IMR-90 (cell line): ENCODE measurements around the gene ZNF346. TPM values are rescaled to one million over a fixed set of nuclear protein-coding genes. Genes with fewer than 3 reads are reported as not detected.
A peak's percentile ranks its signal among the peaks of the same experiment; 100 is the strongest.

Experiments
- ATAC-seq: fragments of 200-7000 bp; cut with Tn5 transposase; 2 replicates; pipeline ENCODE4 v1.9.1; 2020; ENCODE audit warnings: low read depth, mild to moderate bottlenecking, moderate library complexity
- BruUV-seq: library from RNA; stranded (reverse); fragments of 400-500 nt; replicated peaks from 2 replicates; lab custom pipeline; 2021; lab: Mats Ljungman, UMichigan
- CTCF ChIA-PET: fragments of 300-600 bp; formaldehyde crosslinking; extraction: SDS; loops from one replicate; lab custom pipeline; 2021; ENCODE audit warnings: antibody characterized with exemption; lab: Yijun Ruan, JAX
- POLR2A ChIA-PET: fragments of 300-600 bp; sonication (Branson Sonifier 250); formaldehyde crosslinking; loops from one replicate; lab custom pipeline; 2022; ENCODE audit warnings: antibody characterized with exemption; ENCODE audit not compliant: unreplicated experiment; lab: Charles Lee
- DNase-seq: peaks from one replicate; pipeline ENCODE4 v3.0.0; 2013
- H2AFZ ChIP-seq: replicated peaks from 2 replicates; pipeline ENCODE3; 2013; ENCODE audit warnings: low read length, mild to moderate bottlenecking; ENCODE audit not compliant: poor library complexity
- H2AK5ac ChIP-seq: 2 replicates; pipeline ENCODE4 v1.6.1; 2013; ENCODE audit warnings: low read depth, low read length, inconsistent platforms
- H2AK9ac ChIP-seq: replicated peaks from 2 replicates; pipeline ENCODE3; 2013; ENCODE audit warnings: mild to moderate bottlenecking, low read depth, low read length, moderate library complexity; ENCODE audit not compliant: poor library complexity
- H2BK120ac ChIP-seq: 2 replicates; pipeline ENCODE4 v1.6.1; 2013; ENCODE audit warnings: low read depth, low read length, inconsistent platforms
- H2BK15ac ChIP-seq: 3 replicates; pipeline ENCODE4 v1.6.1; 2013; ENCODE audit warnings: low read depth, low read length, inconsistent platforms
- H2BK20ac ChIP-seq: 2 replicates; pipeline ENCODE4 v1.6.1; 2013; ENCODE audit warnings: low read depth, mild to moderate bottlenecking, inconsistent platforms, low read length, moderate library complexity
- H2BK5ac ChIP-seq: 2 replicates; pipeline ENCODE4 v1.6.1; 2013; ENCODE audit warnings: mild to moderate bottlenecking, low read depth, low read length, inconsistent platforms; ENCODE audit not compliant: poor library complexity, severe bottlenecking
- H3K14ac ChIP-seq: replicated peaks from 2 replicates; pipeline ENCODE4 v1.6.1; 2013; ENCODE audit warnings: low read depth, low read length, inconsistent platforms
- H3K18ac ChIP-seq: 2 replicates; pipeline ENCODE4 v1.6.1; 2013; ENCODE audit warnings: low read depth, low read length, control low read depth
- H3K23ac ChIP-seq: 2 replicates; pipeline ENCODE4 v1.6.1; 2013; ENCODE audit warnings: low read depth, low read length, inconsistent platforms
- H3K27ac ChIP-seq: 2 replicates; pipeline ENCODE4 v1.5.1; 2013; ENCODE audit warnings: mild to moderate bottlenecking, control low read depth, low read length; ENCODE audit not compliant: insufficient read depth
- H3K27me3 ChIP-seq: 2 replicates; pipeline ENCODE4 v1.6.1; 2013; ENCODE audit warnings: low read length; ENCODE audit not compliant: control insufficient read depth, insufficient read depth
- H3K36me3 ChIP-seq: 2 replicates; pipeline ENCODE4 v1.6.1; 2013; ENCODE audit warnings: low read length, mixed read lengths; ENCODE audit not compliant: control insufficient read depth, insufficient read depth
- H3K4ac ChIP-seq: 2 replicates; pipeline ENCODE4 v1.6.1; 2013; ENCODE audit warnings: low read depth, low read length, inconsistent platforms
- H3K4me1 ChIP-seq: 2 replicates; pipeline ENCODE4 v1.6.1; 2013; ENCODE audit warnings: low read length, mixed read lengths; ENCODE audit not compliant: control insufficient read depth, insufficient read depth
- H3K4me2 ChIP-seq: 2 replicates; pipeline ENCODE4 v1.6.1; 2013; ENCODE audit warnings: low read depth, mild to moderate bottlenecking, control low read depth, low read length, moderate library complexity
- H3K4me3 ChIP-seq: 2 replicates; pipeline ENCODE4 v1.5.1; 2013; ENCODE audit warnings: low read depth, mild to moderate bottlenecking, control low read depth, low read length, moderate library complexity; ENCODE audit not compliant: insufficient read depth
- H3K56ac ChIP-seq: 2 replicates; pipeline ENCODE4 v1.6.1; 2013; ENCODE audit warnings: low read length, inconsistent platforms; ENCODE audit not compliant: insufficient read depth; ENCODE audit errors: extremely low read depth
- H3K79me1 ChIP-seq, 2 experiments: 2 replicates each; pipeline ENCODE4 v1.6.1; 2013; ENCODE audit warnings: low read length in 2 of 2, inconsistent platforms in 1 of 2, low read depth in 1 of 2
- H3K9ac ChIP-seq: 2 replicates; pipeline ENCODE4 v1.6.1; 2013; ENCODE audit warnings: low read depth, low read length, control low read depth
- H3K9me1 ChIP-seq: 2 replicates; pipeline ENCODE4 v1.6.1; 2013; ENCODE audit warnings: low read length, inconsistent platforms; ENCODE audit not compliant: insufficient read depth
- H3K9me3 ChIP-seq: 2 replicates; pipeline ENCODE4 v1.6.1; 2013; ENCODE audit warnings: low read length; ENCODE audit not compliant: control insufficient read depth, insufficient read depth
- H4K20me1 ChIP-seq: 2 replicates; pipeline ENCODE4 v1.6.1; 2013; ENCODE audit warnings: low read length, inconsistent platforms; ENCODE audit not compliant: insufficient read depth
- H4K5ac ChIP-seq: 2 replicates; pipeline ENCODE4 v1.6.1; 2013; ENCODE audit warnings: mild to moderate bottlenecking, low read depth, low read length, control low read depth
- H4K8ac ChIP-seq, 2 experiments: 2 replicates each; pipeline ENCODE4 v1.6.1; 2013; ENCODE audit warnings: low read depth in 2 of 2, low read length in 2 of 2, control low read depth in 1 of 2, inconsistent platforms in 1 of 2
- H4K91ac ChIP-seq: 2 replicates; pipeline ENCODE4 v1.6.1; 2013; ENCODE audit warnings: low read depth, low read length, inconsistent platforms; ENCODE audit not compliant: insufficient read depth
- CEBPB ChIP-seq: IDR thresholded peaks from 2 replicates; pipeline ENCODE4 v1.6.1; 2012; ENCODE audit warnings: low read depth, low read length, improper control_type of control experiment
- FOS ChIP-seq: fragments of 150-350 bp; IDR thresholded peaks from 2 replicates; pipeline ENCODE4 v1.6.1; 2016; ENCODE audit warnings: low read depth, low read length
- MAZ ChIP-seq: IDR thresholded peaks from 2 replicates; pipeline ENCODE4 v1.6.1; 2012; ENCODE audit warnings: low read depth, mild to moderate bottlenecking, low read length, improper control_type of control experiment, moderate library complexity, borderline replicate concordance
- NFE2L2 ChIP-seq: fragments of 150-350 bp; IDR thresholded peaks from 2 replicates; pipeline ENCODE4 v1.6.1; 2016; ENCODE audit warnings: low read depth, mild to moderate bottlenecking, low read length
- POLR2A ChIP-seq: IDR thresholded peaks from 2 replicates; pipeline ENCODE4 v1.6.1; 2012; ENCODE audit warnings: mild to moderate bottlenecking, low read depth, low read length
- RFX5 ChIP-seq: IDR thresholded peaks from 2 replicates; pipeline ENCODE4 v1.8.0; 2012; ENCODE audit warnings: low read depth, mild to moderate bottlenecking, low read length, moderate library complexity
- SMC3 ChIP-seq: fragments of 150-350 bp; IDR thresholded peaks from 2 replicates; pipeline ENCODE4 v1.6.1; 2016; ENCODE audit warnings: low read depth, mild to moderate bottlenecking, antibody characterized with exemption, low read length, moderate library complexity
- WGBS, 2 experiments: methylation state at CpG; one replicate each; pipeline versions ENCODE4 v1.1.5 to v1.1.7; 2013; ENCODE audit warnings: missing lambda C conversion rate in 2 of 2; ENCODE audit not compliant: insufficient read length in 1 of 2; ENCODE audit errors: extremely low coverage in 2 of 2; 5-methylcytosine and 5-hydroxymethylcytosine counted together
- dilution Hi-C: fragments of 300-500 bp; cut with HindIII; formaldehyde crosslinking; loops from one replicate; pipeline ENCODE4 v1.14.3; 2018; ENCODE audit warnings: low sequenced_read_pairs; ENCODE audit not compliant: unreplicated experiment
- in situ Hi-C: fragments of 300-500 bp; cut with MboI; formaldehyde crosslinking; loops from 3 replicates; pipeline ENCODE4 v1.14.3; 2019; ENCODE audit warnings: low sequenced_read_pairs, inconsistent platforms, mixed read lengths
- intact Hi-C: fragments of 100-400 bp; cut with micrococcal nuclease; formaldehyde crosslinking; loops from 2 replicates; pipeline ENCODE4 v1.10.0; 2022
- polyA plus RNA-seq, 3 experiments: library from polyadenylated mRNA; depleted of rRNA; stranded (reverse); fragments of >200 nt; gene quantifications; 2 replicates each; pipeline ENCODE4 v1.2.3, GENCODE V29; 2012; ENCODE audit warnings: low replicate concordance in 1 of 3
- total RNA-seq: library from RNA; depleted of rRNA; stranded (reverse); fragments of >200 nt; gene quantifications from 2 replicates; pipeline ENCODE4 v1.2.3, GENCODE V29; 2012
- TF ChIP-seq, protein P1 (sequence below): conservative IDR thresholded peaks from 2 replicates; pipeline ENCODE4 v1.5.1; 2012; ENCODE audit warnings: mild to moderate bottlenecking, low read depth, low read length, improper control_type of control experiment
- TF ChIP-seq, protein P2 (sequence below): fragments of 150-350 bp; IDR thresholded peaks from 2 replicates; pipeline ENCODE4 v1.6.1; 2017; ENCODE audit warnings: mild to moderate bottlenecking, antibody characterized with exemption, low read length, low read depth

ZNF346 gene
- total and polyA plus RNA-seq, 2 of the 4 experiments (the other 2 are of a cell fraction): 15.1 to 17.0 TPM

GRCh38 chr5:177003649-177004048, 18.8 kb upstream of the ZNF346 start:
- Histone ChIP-seq H2BK120ac (no peak overlapping the region), H3K9me3 (no peaks in the 10 kb centered on the region), H3K4me3 (no peak overlapping the region), H3K36me3 (no peaks in the 10 kb centered on the region), H3K9ac (no peak overlapping the region), H2BK15ac (no peak overlapping the region), H2AK5ac (no peak overlapping the region), H3K23ac (peak overlapping the region; percentile 75; the same call in 1 of the 2 replicates), H3K27ac (no peak overlapping the region), H3K79me1 (peaks cover 0 to 57% of the 10 kb centered on the region in 2 experiments; a peak in 3 of 4 replicates), H2AFZ (no peak overlapping the region), H3K56ac (no peak overlapping the region), H4K8ac (peak overlapping the region in 1 of 2 experiments; percentile 47; a peak in 1 of 4 replicates), H3K4ac (peak overlapping the region; percentile 52; the same call in 1 of the 2 replicates), H3K18ac (no peak overlapping the region), H4K5ac (no peak overlapping the region; the same call in 1 of the 2 replicates), H4K91ac (no peak overlapping the region), H3K14ac (0 out of 2 replicates have a peak overlapping the region, but pooled peaks have one; percentile 37), H2BK5ac (no peak overlapping the region), H4K20me1 (peaks cover 59% of the 10 kb centered on the region), H3K9me1 (peaks cover 9% of the 10 kb centered on the region), H2AK9ac (no peak overlapping the region), H3K4me1 (peaks cover 5% of the 10 kb centered on the region; the same call in 1 of the 2 replicates), H3K27me3 (no peaks in the 10 kb centered on the region), H3K4me2 (no peak overlapping the region), H2BK20ac (no peak overlapping the region)
- TF ChIP-seq, protein P1, sequence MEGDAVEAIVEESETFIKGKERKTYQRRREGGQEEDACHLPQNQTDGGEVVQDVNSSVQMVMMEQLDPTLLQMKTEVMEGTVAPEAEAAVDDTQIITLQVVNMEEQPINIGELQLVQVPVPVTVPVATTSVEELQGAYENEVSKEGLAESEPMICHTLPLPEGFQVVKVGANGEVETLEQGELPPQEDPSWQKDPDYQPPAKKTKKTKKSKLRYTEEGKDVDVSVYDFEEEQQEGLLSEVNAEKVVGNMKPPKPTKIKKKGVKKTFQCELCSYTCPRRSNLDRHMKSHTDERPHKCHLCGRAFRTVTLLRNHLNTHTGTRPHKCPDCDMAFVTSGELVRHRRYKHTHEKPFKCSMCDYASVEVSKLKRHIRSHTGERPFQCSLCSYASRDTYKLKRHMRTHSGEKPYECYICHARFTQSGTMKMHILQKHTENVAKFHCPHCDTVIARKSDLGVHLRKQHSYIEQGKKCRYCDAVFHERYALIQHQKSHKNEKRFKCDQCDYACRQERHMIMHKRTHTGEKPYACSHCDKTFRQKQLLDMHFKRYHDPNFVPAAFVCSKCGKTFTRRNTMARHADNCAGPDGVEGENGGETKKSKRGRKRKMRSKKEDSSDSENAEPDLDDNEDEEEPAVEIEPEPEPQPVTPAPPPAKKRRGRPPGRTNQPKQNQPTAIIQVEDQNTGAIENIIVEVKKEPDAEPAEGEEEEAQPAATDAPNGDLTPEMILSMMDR: no peak
- no peak for TF ChIP-seq POLR2A
- TF ChIP-seq CEBPB: no peak
- no peak for TF ChIP-seq SMC3
- TF ChIP-seq, protein P2, sequence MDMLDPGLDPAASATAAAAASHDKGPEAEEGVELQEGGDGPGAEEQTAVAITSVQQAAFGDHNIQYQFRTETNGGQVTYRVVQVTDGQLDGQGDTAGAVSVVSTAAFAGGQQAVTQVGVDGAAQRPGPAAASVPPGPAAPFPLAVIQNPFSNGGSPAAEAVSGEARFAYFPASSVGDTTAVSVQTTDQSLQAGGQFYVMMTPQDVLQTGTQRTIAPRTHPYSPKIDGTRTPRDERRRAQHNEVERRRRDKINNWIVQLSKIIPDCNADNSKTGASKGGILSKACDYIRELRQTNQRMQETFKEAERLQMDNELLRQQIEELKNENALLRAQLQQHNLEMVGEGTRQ: no peak
- TF ChIP-seq MAZ: no peak
- no peak for TF ChIP-seq NFE2L2
- no peak for TF ChIP-seq FOS
- no peak for TF ChIP-seq RFX5
- POLR2A ChIA-PET: no interaction called here
- no CpG with 5 or more reads among the region's 5 CpGs for WGBS, 2 experiments
- intact Hi-C loops: no loop called here
- CTCF ChIA-PET: interaction anchor here (0.7 to 0.9 kb wide), 2 partner anchors 9 to 343 kb away, joined by 3 to 4 read pairs; no protein-coding TSS in a partner anchor
- in situ Hi-C loops: no loop called here
- no peak for DNase-seq
- dilution Hi-C loops: no loop called here
- no TSS peak for BruUV-seq
- no peak for ATAC-seq
